ENCODE results near the gene TNFAIP1. TPM values are rescaled to one million over a fixed set of nuclear protein-coding genes. Genes with fewer than 3 reads are reported as not detected.

Gene TNFAIP1
- total and polyA plus RNA-seq, 2 of the 4 experiments (the other 2 are of a cell fraction) = 49.1 to 62.9 TPM

DNA sequence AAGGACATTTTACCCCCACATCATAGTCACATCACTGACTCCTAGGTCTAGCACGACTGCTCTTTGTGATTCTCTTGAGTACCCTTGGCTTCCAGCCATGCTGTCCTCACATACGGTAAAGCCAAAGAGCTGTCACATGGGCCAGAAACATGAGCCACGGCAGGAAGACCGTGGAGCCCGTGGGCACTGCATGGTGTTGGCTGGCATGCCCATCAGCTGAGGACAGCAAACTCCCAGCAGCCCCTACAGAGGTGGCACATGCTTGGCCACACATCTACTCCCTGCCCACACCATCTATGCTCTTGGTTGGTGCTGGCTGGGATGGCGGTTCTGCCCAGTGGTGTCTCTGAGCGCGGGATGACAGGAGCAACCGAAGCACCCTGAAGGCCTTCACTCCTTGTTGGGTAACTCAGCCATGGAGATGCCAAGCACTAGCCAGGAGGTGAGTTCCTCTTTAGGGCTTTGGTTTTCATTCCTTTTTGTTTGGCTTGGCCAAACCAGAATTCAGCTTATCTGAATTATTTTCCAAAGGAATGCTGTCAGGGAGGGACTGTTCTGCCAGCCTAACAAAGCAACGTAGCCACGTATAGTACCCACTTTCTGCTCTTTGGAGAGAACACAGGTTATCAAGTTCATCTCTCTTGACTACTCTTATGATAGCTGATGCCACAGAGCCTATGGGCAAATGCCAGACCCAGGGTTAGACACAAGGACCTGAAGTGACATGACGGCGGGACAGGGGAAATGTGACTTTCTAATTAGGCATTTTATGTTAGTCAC, 10.0 kb downstream of the TNFAIP1 start:
- no peak overlapping the region; the same call in 1 of the 2 replicates for H2AK5ac ChIP-seq (ENCODE audit: low read depth, low read length)
- H2AFZ ChIP-seq (replicated peaks; ENCODE audit: low read length, poor library complexity) = no peak overlapping the region
- peaks cover 16% of the 10 kb centered on the region for H3K4me1 ChIP-seq (ENCODE audit: control insufficient read depth, insufficient read depth, low read length)
- H3K79me1 ChIP-seq (ENCODE audit: low read depth in 1 of 2, low read length in 2 of 2) = peaks cover 20 to 69% of the 10 kb centered on the region in 2 experiments
- H3K4ac ChIP-seq (ENCODE audit: low read depth, low read length) = peak overlapping the region; percentile 4; the same call in 1 of the 2 replicates
- peak overlapping the region; percentile 54; the same call in 1 of the 2 replicates for H3K27ac ChIP-seq (ENCODE audit: insufficient read depth, low read length)
- no peak overlapping the region for H3K14ac ChIP-seq (replicated peaks; ENCODE audit: low read depth, low read length)
- ChIA-PET CTCF (interaction anchor here (0.6 to 1.7 kb wide), 2 partner anchors 305 to 452 kb away, joined by 4 to 5 read pairs; partner anchors contain the start of gene LYRM9), POLR2A (ENCODE audit: unreplicated experiment) (interaction anchor here (2.8 kb wide), 1 partner anchor 12 kb away, joined by 9 read pairs; the partner anchor contains the start of gene POLDIP2)
- BruUV-seq (replicated peaks) = no TSS peak
- no peaks in the 10 kb centered on the region for H3K27me3 ChIP-seq (ENCODE audit: control insufficient read depth, insufficient read depth, low read length)
- H3K23ac ChIP-seq (ENCODE audit: low read depth, low read length) = 0 out of 2 replicates have a peak overlapping the region, but pooled peaks have one; percentile 66
- H4K91ac ChIP-seq (ENCODE audit: insufficient read depth, low read depth, low read length) = no peak overlapping the region
- no peak overlapping the region for H2BK20ac ChIP-seq (ENCODE audit: low read depth, low read length)
- H2BK120ac ChIP-seq (ENCODE audit: low read depth, low read length) = no peak overlapping the region
- H4K20me1 ChIP-seq (ENCODE audit: insufficient read depth, low read length) = peaks cover 13% of the 10 kb centered on the region
- H4K5ac ChIP-seq (ENCODE audit: low read depth, low read length) = peak overlapping the region; percentile 35; the same call in 1 of the 2 replicates
- no peak overlapping the region for H2AK9ac ChIP-seq (replicated peaks; ENCODE audit: low read depth, low read length, poor library complexity)
- peak overlapping the region; percentile 79 for H2BK5ac ChIP-seq (ENCODE audit: low read depth, low read length, poor library complexity, severe bottlenecking)
- H4K8ac ChIP-seq (ENCODE audit: low read depth in 2 of 2, low read length in 2 of 2) = peak overlapping the region in 1 of 2 experiments; percentile 46; a peak in 2 of 4 replicates
- H3K9me1 ChIP-seq (ENCODE audit: insufficient read depth, low read length) = peaks cover 12% of the 10 kb centered on the region; the same call in 1 of the 2 replicates
- no peak overlapping the region for H3K9ac ChIP-seq (ENCODE audit: low read depth, low read length)
- peaks cover 81% of the 10 kb centered on the region for H3K36me3 ChIP-seq (ENCODE audit: control insufficient read depth, insufficient read depth, low read length)
- ATAC-seq (ENCODE audit: low read depth) (no peak), DNase-seq (no peak)
- no peaks in the 10 kb centered on the region for H3K9me3 ChIP-seq (ENCODE audit: control insufficient read depth, insufficient read depth, low read length)
- H3K4me3 ChIP-seq (ENCODE audit: insufficient read depth, low read depth, low read length) = no peak overlapping the region
- H3K18ac ChIP-seq (ENCODE audit: low read depth, low read length) = peak overlapping the region; percentile 39; the same call in 1 of the 2 replicates
- no peak overlapping the region for H2BK15ac ChIP-seq (ENCODE audit: low read depth, low read length)
- in situ Hi-C loops (cut with MboI; ENCODE audit: low sequenced_read_pairs) (loop anchor here (25.0 kb wide), 1 partner anchor 808 kb away; no protein-coding TSS in a partner anchor), dilution Hi-C loops (cut with HindIII; ENCODE audit: low sequenced_read_pairs, unreplicated experiment) (no loop called here), intact Hi-C loops (cut with micrococcal nuclease) (loop anchor here (2.0 kb wide), 1 partner anchor 541 kb away; no protein-coding TSS in a partner anchor)
- 60% methylated on average over 7 of the region's 13 CpGs; no CpG with 5 or more reads in 1 of the 2 experiments for WGBS, 2 experiments (ENCODE audit: extremely low coverage in 2 of 2, insufficient read length in 1 of 2)
- no peak overlapping the region for H3K56ac ChIP-seq (ENCODE audit: extremely low read depth, insufficient read depth, low read length)
- no peak overlapping the region for H3K4me2 ChIP-seq (ENCODE audit: low read depth, low read length)
- no peak for TF ChIP-seq SMC3 (IDR thresholded peaks at IDR 0.05; ENCODE audit: low read depth, low read length)
- no peak for TF ChIP-seq CEBPB (IDR thresholded peaks at IDR 0.05; ENCODE audit: low read depth, low read length)
- no peak for TF ChIP-seq NFE2L2 (IDR thresholded peaks at IDR 0.05; ENCODE audit: low read depth, low read length)
- no peak for TF ChIP-seq RFX5 (IDR thresholded peaks at IDR 0.05; ENCODE audit: low read depth, low read length)
- no peak for TF ChIP-seq MXI1 (IDR thresholded peaks at IDR 0.05; ENCODE audit: borderline replicate concordance, low read depth, low read length)
- TF ChIP-seq, protein P1, sequence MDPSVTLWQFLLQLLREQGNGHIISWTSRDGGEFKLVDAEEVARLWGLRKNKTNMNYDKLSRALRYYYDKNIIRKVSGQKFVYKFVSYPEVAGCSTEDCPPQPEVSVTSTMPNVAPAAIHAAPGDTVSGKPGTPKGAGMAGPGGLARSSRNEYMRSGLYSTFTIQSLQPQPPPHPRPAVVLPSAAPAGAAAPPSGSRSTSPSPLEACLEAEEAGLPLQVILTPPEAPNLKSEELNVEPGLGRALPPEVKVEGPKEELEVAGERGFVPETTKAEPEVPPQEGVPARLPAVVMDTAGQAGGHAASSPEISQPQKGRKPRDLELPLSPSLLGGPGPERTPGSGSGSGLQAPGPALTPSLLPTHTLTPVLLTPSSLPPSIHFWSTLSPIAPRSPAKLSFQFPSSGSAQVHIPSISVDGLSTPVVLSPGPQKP (IDR thresholded peaks at IDR 0.05; ENCODE audit: borderline replicate concordance, low read depth, low read length) = no peak
- TF ChIP-seq, protein P2, sequence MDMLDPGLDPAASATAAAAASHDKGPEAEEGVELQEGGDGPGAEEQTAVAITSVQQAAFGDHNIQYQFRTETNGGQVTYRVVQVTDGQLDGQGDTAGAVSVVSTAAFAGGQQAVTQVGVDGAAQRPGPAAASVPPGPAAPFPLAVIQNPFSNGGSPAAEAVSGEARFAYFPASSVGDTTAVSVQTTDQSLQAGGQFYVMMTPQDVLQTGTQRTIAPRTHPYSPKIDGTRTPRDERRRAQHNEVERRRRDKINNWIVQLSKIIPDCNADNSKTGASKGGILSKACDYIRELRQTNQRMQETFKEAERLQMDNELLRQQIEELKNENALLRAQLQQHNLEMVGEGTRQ (IDR thresholded peaks at IDR 0.05; ENCODE audit: low read depth, low read length) = no peak
- no peak for TF ChIP-seq FOS (IDR thresholded peaks at IDR 0.05; ENCODE audit: low read depth, low read length)
- no peak for TF ChIP-seq MAZ (IDR thresholded peaks at IDR 0.05; ENCODE audit: borderline replicate concordance, low read depth, low read length)
- no peak for TF ChIP-seq CHD1 (IDR thresholded peaks at IDR 0.05; ENCODE audit: low read depth, low read length)
- TF ChIP-seq MAFK (IDR thresholded peaks at IDR 0.05; ENCODE audit: low read depth, low read length) = no peak
- TF ChIP-seq RAD21 (IDR thresholded peaks at IDR 0.05; ENCODE audit: low read length) = no peak
- TF ChIP-seq RCOR1 (IDR thresholded peaks at IDR 0.05; ENCODE audit: insufficient replicate concordance, low read length) = no peak

All from IMR-90 (cell line).